HG03558 (cell line): ENCODE data around the gene DRG2.

Experiments
- ATAC-seq: cut with Tn5 transposase; IDR thresholded peaks from one replicate; pipeline ENCODE4 v1.9.1; 2021; ENCODE audit warnings: moderate number of reproducible peaks; ENCODE audit not compliant: unreplicated experiment; ENCODE audit errors: extremely low read depth

The DRG2 gene, protein sequence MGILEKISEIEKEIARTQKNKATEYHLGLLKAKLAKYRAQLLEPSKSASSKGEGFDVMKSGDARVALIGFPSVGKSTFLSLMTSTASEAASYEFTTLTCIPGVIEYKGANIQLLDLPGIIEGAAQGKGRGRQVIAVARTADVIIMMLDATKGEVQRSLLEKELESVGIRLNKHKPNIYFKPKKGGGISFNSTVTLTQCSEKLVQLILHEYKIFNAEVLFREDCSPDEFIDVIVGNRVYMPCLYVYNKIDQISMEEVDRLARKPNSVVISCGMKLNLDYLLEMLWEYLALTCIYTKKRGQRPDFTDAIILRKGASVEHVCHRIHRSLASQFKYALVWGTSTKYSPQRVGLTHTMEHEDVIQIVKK

GRCh38 chr17:18087610-18088491 is at the start of gene DRG2:
Gene DRG2 (plus strand): TSS chr17:18087948. CDS start chr17:18088024, 76 bp downstream.
- no peak for ATAC-seq

GRCh38 chr17:18038149-18038850 is 49.4 kb upstream of the DRG2 start:
- ATAC-seq: no peak

- peak; percentile 58 for ATAC-seq
Measured at GRCh38 chr17:18038861-18039534, 48.8 kb upstream of the DRG2 start, which contains the start of the genes ATPAF2 and GID4. Gene ATPAF2 (minus strand): TSS chr17:18039168. CDS start chr17:18039013, 155 bp downstream. Gene GID4 (plus strand): TSS chr17:18039408. CDS start chr17:18039465, 57 bp downstream.

GRCh38 chr17:18039535-18040260 is 48.0 kb upstream of the DRG2 start:
- ATAC-seq: peak; percentile 15

DNA sequence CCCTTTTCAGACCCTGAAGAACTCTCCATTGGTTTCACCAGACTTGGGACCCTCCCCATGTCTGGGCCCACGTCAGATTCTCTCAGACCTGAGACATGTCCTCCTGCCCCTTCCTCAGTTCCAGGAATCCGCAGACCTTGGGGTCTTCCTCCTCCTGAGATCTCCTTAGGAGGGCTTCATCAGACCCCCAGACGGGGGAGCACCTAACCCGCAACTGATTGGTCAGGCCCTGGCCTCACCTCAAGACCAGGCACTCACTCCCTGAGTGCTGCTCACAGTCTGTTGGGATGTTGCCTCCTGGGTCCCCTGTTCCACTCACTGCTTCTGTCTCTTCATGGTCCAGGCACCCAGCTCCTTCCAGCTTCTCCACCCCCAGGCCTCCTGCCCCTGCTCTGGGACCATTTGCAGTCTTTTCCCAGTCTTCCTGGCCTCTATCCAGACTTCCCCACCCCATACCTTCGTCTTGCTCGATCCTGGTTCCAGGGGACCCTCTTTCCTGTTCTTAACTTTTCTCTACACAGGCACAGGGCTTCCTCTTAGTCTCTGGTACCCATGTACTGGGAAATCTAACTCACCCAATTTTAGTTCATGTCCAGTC is 47.4 kb upstream of the DRG2 start:
- ATAC-seq: no peak

DNA sequence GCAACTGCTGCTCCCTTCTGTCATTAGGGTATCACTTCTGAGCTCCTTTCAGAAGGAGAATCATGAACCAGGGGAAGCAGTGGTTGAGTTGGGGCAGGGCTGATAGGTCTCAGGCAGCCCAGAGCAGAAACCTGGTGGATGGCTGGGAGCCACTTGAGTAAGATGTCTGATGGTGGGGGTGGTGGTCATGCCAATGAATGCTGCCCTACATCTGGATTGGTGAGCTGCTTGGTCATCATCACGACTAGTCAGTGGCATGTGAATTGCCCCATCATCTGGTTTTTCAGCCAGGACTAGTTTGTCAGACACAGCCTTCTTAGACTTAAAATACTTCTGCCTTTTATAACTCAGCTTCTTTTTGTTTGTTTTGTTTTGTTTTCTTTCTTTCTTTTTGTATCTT is 46.0 kb upstream of the DRG2 start:
- no peak for ATAC-seq

- no peak for ATAC-seq
Measured at GRCh38 chr17:18042983-18043382, 44.8 kb upstream of the DRG2 start.

GRCh38 chr17:18043491-18043890 is 44.3 kb upstream of the DRG2 start:
- no peak for ATAC-seq

DNA sequence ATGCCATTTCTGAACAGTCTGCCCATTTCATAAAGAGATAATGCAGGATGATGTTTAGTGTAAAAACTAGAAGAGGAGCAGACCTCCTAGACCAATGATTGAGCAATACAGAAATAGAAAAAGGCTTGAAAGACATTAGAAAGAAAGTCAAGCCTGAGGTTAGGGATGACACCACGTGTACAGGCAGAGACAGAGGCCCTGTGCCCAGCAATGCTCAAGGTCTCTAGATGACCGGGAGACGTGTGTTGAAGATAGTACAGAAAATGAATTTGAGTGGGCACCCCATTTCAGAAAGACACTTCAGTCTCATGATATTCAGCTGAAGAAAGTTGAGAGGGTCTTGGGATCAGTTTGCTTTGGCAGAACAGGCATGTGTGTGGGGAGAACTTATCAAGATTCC is 43.1 kb upstream of the DRG2 start:
- no peak for ATAC-seq

DNA sequence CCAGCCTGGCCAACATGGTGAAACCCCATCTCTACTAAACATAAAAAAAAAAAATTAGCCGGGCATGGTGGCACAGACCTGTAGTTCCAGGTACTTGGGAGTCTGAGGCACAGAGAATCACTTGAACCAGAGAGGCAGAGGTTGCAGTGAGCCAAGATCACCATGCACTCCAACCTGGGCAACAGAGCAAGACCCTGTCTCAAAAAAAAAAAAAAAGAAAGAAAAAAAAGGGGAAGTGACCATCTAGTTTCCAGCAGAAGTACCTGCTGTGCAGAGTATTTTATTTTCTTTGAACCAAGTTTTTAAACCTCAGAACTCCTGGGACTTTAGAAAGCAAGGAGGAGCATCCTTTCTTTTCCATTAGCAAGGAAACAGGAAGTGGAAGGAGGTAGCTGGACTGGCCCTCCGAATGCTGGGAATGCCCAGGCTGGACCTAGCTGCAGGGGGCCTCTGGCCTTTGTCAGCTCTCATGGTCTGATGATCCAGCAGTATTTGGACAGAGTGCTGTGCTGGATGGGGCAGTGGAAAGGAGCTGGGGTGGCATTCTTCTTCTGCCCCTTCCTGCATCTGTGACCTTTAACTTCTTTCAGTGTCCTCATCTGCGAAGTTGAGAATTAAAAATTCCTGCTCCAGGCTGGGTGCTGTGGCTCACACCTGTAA is 41.9 kb upstream of the DRG2 start:
- no peak for ATAC-seq

DNA sequence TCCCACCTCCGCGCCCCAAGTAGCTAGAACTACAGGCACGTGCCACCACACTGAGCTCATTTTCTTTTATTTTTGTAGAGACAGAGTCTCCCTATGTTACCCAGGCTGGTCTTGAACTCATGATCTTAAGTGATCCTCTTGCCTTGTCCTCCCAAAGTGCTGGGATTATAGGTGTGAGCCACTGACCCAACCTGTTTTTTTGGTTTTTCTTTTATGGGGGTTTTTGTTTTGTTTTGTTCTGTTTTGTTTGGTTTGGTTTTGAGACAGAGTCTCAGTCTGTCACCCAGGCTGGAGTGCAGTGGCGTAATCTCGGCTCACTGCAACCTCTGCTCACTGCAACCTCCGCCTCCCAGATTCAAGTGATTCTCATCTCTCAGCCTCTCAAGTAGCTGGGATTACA is 32.2 kb upstream of the DRG2 start:
- no peak for ATAC-seq

DNA sequence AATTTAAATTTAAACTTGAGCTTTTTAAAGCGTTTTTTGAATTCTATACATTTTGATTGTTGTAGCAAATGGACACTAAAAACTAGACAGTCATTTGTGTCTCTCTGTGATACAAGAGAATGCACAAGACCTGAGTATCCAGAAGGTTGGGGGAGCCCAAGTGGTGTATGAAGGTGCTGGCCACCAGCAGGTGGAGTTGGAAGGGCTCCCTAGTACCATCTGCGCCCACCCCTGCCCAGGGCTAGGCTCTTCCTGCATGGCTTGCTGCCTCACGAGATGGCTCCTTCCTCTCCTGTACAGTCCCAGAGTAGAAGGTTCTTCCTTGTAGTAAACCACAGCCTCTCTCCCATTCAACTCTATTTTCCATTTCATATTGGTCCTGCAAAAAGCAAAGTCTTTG is 31.5 kb upstream of the DRG2 start:
- ATAC-seq: no peak

GRCh38 chr17:18059283-18059682 is 28.5 kb upstream of the DRG2 start:
- ATAC-seq: no peak

- ATAC-seq: no peak
Measured at GRCh38 chr17:18064053-18064452, 23.7 kb upstream of the DRG2 start.

- ATAC-seq: no peak
Measured at GRCh38 chr17:18065546-18065945, 22.2 kb upstream of the DRG2 start.

- ATAC-seq: no peak
Measured at GRCh38 chr17:18066866-18067265, 20.9 kb upstream of the DRG2 start.

DNA sequence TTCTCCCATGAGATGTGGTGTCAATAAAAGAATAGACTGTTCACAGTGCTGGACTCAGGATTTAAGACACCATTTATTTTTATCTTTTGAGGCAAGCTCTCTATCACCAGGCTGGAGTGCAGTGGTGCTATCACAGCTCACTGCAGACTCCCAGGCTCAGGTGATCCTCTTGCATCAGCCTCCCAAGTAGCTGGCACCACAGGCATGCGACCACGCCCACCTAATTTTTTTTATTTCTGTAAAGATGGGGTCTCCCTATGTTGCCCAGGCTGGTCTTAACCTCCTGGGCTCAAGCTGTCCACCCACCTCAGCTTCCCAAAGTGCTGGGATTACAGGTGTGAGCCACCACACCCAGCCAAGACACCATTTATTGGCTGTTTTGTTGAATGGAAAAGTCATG is 18.6 kb upstream of the DRG2 start:
- ATAC-seq: no peak

DNA sequence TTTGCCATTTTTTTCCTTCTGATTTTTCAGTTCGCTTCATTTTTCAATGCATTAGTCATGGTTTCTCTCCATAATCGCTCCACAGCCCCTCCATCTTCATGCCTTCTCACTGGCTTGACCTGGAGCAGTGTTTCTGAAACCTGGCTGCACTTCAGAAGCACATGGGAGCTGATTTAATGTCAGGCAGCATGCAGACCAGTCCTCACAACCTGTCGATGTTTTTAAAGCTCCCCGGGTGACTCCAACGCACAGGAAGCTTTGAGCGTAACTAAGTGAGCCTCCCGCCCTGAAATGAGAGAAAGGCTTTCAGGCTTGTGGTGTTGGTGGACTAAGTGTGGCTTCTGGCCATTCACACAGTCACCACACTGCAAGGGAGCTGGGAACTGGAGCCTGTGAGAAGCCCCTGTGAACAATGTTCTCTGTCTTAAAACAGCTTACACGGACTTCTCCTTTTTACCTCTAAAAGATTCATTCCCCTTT is 16.8 kb upstream of the DRG2 start:
- no peak for ATAC-seq
